Measurements from ENCODE around the gene FAM163B.

Gene FAM163B

GRCh38 chr9:133595910-133596309, 13.3 kb downstream of the FAM163B start:
- no peak for DNase-seq

DNA sequence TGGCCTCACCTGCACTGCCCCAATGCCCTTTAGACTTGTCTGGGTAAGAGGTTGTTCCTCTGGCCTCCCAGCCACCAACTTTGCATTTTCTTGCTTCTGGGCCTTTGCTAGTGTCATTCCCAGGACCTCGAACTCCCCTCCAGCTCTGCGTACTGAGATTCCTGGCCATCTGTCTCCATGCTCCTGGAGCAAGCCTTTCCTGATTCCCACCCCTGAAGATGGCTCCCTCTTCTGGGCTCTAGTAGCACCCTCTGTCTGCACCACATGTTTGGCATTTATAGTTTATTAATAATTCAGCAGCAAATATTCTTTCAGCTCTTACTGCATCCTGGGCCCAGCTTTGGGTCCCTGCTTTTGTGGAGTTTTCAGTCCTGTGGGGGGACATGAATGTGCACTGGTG, 14.9 kb downstream of the FAM163B start:
- no peak for DNase-seq

DNA sequence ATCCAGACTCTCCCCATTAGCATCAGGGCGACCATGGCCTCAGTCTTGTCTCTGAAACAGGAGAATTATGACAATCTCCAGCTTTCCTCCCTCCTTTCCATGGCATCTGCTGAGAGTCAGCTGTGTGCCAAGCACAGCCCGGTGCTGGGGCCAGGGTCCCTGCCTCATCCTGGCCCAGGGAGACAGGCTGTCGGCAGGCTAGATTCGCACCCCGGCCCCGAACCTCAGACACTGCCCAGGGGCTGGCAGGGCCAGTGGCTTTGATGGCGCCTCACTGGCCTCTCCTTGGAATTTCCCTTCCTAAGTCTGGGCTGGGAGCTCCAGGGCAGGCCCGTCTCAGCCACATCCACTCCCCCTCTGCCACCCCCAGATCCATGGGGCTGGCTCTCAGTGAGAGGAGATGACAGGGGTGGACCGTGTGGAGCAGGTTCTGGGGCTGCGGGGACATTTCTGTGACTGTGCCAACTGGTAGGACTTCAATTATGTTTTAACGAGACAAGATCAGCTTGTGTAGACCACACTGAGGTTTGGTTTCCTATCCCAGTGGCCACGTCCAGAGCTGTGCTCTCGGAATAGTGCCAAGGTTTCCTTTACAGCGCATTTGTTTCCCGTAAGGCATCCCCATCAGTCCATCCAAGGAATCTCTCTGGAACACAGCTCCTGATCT, 15.5 kb downstream of the FAM163B start:
- no peak for DNase-seq

GRCh38 chr9:133592731-133593409, 16.3 kb downstream of the FAM163B start:
- no peak for DNase-seq

DNA sequence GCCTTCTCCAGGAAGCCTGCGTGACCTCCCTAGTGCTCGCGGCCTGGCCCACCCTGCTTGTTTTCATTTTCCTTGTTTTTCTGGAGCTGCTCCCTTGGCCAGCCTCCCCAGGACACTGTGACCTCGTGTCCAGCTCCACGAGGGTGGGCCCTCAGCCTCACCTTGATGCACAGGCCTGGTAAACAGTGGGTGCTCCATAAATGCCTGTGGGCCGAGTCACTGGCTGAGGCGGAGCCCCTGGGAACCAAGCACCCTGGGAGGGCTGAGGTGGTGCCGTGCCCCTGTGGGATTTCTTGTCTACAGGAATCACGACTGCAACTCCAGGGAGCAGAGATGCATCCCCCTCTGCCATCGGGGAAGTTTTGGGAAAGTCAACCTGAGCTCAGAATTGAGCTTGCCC, 17.2 kb downstream of the FAM163B start:
- no peak for DNase-seq

DNA sequence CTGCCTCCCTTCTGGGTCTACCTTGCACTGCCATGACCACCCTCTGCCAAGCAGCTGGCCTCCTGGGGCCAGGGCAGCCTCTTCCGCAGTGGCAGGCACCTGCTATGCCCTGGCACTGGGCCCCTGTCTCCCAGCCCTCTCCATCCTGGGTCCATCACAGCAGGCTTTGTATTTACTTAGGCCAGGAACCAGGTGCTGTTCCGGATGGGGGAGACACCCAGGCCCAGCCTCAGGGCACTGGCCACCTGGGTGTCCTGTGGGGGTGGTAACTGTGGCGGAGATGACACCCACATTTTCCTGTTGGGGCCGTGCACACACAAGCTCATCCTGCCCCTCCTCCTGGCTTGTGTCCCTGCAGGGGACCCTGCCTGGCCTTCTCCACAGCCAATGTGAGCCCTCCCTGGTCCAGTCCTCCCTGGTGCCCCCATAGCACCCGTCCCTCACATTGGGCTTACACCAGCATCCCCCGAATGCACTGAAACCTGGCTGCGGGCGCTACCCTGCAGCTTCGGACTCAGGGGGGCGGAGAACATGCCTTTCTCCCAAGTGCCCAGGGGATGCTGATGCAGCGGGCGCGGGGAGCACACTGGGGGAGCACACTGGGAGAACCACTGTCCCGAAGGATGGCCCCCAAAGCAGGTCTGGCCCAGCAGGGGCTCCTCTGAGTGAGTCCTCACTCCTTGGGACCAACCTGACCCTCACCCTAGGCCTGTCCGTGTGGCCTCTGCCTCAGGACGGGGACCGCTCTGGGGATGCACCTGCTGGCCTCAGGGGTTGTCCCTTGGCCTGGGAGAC, 17.9 kb downstream of the FAM163B start:
- no peak for DNase-seq

DNA sequence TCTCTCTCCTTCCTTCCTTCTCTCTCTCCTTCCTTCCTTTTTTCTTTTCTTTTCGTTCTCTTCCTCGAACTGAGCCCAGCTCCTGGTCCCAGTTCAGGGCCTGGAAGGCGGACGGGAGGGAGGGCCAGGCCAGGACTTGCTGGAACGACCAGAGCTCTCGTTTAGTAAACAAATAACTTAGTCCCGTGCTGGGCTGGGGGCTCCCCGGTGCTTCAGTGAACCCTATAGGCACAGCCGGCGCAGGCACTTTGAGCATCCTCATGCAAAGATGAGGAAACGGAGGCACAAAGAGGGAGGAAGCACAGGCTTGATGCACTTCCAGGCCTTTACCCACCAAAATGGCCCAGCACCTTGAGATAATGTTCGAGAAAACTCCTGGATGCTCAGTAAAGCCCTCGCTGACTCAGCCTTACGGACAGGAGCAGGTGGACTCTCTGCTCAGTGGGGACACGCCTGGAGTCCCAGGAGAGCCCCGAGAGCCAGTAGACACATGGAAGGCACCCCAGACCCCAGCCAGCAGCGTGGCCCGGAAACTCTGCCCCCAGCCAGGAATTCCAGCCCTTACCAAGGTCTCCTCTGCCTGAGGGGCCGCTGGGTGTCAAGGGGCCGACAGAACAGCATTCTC, 18.8 kb downstream of the FAM163B start:
- DNase-seq: no peak

GRCh38 chr9:133589454-133590227, 19.5 kb downstream of the FAM163B start:
- DNase-seq: no peak

DNA sequence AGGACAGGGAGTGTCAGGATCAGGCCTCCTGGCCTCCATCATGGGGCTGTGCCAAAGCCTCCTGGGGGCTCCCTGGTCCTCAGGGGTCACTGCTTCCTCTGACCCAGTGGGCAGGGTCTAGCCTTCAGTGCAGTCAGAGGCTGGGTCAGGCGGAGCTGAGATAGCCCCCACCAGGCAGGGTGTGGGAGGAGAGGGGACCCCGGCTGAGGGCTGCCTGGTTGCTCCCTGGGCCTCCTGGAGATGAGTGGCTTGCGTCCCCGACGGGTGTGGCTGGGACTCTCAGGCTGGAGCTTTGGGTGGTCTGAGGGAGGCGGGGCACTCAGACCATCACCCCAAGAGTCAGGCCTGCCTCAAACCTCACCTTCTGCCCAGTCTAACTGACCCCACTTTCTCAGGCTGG, 21.7 kb downstream of the FAM163B start:
- no peak for DNase-seq

GRCh38 chr9:133587051-133587450, 22.1 kb downstream of the FAM163B start:
- no peak for DNase-seq

GRCh38 chr9:133585481-133586351, 23.5 kb downstream of the FAM163B start:
- DNase-seq: no peak

DNA sequence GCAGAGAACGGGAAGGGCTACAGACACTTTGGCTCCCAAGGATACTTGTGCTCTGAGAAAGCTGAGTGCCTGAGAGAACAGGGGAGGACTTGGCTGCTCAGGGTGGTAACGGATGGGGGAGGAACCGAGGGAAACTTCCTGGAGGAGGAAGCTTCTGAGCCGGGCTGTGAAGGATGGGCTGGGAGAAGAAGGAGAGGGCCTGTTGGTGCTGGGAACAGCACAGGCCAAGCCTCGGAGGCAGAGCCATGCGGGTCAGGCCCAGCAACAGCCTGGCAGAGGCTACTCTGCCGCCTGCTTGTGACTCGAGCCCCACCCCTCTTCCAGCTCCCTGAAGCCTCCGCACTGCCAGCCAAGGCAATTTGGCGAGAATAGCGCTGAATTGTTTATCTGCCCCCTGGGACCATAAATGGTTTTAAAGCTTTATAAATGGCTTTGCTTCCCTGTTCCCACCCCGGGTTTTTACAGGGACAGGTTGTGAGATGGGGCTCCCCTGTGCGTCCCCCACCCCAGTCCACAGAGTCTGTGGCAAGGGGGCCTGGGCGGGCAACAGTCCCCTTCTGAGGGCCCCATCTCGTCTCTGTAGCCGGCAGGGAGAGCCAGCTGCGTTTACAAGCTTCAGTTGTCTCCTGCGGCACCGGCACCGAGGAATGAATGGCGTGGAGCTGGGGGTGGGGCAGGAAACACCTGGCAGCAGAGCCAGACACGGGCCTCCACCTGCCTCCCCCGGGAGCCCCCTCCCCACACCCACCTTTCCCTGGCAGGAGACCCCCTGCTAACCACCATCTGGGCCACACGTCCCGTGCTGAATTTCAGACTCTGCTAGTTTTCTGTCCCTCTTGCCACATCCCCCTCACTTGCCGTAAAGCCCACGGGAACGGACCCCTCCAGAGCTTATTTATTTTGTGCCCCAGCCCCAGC, 24.4 kb downstream of the FAM163B start:
- DNase-seq: no peak

DNA sequence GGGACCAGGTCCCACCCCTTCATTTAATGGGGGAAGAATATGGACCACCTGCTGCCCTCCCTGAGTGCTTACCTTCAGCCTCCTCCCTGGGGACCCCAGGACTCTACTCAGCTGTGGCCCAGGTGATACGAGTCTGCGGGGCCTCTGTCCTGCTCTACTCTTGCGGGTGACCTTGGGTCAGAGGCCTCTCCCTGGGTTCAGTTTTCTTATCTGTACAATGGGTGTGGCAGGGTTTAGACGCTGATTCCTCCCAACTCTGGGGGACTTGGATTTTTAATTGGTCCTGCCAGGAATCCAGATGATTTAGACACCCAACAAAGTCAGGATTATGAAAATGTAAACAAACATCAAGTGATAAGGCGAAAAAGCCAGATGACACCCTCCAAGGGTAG, 25.0 kb downstream of the FAM163B start:
- DNase-seq: no peak

DNA sequence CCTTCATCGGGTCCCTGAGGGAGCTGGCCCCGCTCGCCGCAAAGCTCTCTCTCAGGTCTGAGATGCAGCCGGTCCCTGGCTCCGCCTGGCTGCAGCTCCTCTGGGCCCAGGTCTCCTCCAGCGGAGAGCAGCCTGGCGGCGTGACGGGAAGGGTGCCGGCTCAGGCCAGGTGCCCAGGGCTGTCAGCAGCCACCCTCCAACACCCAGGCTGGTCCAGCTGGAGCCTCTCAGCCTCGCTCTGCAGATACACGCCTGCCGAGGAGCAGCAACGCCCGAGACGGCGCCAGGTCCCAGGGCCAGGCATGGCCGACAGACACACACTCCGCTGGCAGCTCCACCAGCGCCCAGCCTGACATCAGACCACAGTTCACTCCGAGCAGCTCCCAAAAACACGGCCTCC, 25.6 kb downstream of the FAM163B start:
- no peak for DNase-seq

DNA sequence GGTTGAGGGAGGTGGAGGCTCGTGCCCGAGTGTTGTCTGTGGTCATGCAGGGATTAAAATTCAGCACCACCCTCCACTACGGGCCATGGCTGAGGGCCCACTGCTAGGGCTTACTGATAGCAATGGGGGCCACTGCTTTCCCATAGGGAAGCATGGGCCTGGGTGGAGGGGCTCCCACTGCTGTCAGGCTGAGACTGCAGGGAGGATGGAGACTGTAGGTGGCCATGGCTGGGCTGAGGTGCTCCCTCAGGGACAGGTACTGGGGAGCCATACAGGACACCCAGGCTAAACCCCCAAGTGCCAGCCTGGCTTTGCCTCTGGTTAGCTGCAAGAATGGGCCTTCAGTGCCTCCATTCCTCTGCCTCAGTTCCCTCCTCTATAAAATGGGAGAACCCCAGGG, 26.1 kb downstream of the FAM163B start:
- no peak for DNase-seq

- no peak for DNase-seq
These were observed 26.6 kb downstream of the FAM163B start for GRCh38 chr9:133582501-133583045.

DNA sequence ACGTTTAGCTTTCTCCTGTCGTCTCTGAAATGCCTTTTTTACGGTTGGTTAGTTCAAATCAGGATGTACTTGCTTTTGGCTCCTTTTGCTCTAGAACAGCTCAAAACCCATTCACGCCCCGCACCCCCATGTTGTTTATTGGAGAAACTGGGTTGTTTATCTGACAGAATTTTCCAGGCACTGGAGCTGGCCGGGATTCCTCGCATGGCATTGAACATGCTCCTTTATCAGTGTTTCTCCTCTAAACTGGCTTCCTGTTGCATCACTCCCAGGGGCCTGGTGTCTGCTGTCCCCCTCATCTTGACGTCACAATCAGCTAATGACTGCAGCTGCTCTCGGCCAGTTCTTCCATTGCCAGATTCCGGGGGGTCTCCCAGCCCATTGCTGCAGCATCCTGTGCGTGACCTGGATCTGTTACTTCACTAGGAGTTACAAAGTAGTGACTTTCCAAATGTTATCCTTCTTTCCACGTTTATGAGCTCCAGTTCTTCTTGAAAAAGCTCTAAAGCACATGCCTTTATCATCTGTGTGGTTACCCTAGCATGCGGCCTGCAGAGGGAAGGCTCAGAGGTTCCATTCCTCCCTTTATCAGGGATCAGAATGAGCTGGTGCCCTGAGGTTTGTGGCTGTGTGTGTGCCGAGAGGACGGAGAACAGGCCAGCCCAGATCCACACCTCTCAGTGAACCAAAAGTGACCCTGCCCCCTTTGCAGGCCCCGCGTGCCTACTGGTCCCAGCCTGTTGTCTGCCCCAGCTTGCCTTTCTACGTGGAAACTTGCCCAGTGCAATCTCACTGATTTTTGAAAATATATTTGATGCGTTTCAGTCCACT, 27.5 kb downstream of the FAM163B start:
- no peak for DNase-seq

GRCh38 chr9:133581011-133581410, 28.2 kb downstream of the FAM163B start:
- no peak for DNase-seq

- no peak for DNase-seq
These were observed 28.8 kb downstream of the FAM163B start for GRCh38 chr9:133580419-133580738.

Data from NCI-H524 treated with DMSO at 0.1 percent for 48 hours (cell line).